Upper lobe of right lung (tissue), 1 donor: ENCODE measurements around the gene ANKRD44. TPM values are rescaled to one million over a fixed set of nuclear protein-coding genes. Genes with fewer than 3 reads are reported as not detected.

ENCODE experiments used
- ATAC-seq: fragments of 200-7000 bp; cut with Tn5 transposase; one replicate; pipeline ENCODE4 v1.9.1; 2020; ENCODE audit warnings: mild to moderate bottlenecking, moderate library complexity
- DNase-seq: peaks from one replicate; pipeline ENCODE4 v3.0.0-alpha.2; 2020
- H3K27ac ChIP-seq: fragments of 200-600 bp; one replicate; pipeline ENCODE4 v1.8.0; 2022
- H3K27me3 ChIP-seq: fragments of 200-600 bp; one replicate; pipeline ENCODE4 v1.8.0; 2022; ENCODE audit warnings: mild to moderate bottlenecking
- H3K36me3 ChIP-seq: fragments of 200-600 bp; one replicate; pipeline ENCODE4 v1.8.0; 2022
- H3K4me1 ChIP-seq: fragments of 200-600 bp; one replicate; pipeline ENCODE4 v1.8.0; 2022
- H3K4me3 ChIP-seq: fragments of 200-600 bp; one replicate; pipeline ENCODE4 v1.8.0; 2022; ENCODE audit warnings: mild to moderate bottlenecking
- H3K9me3 ChIP-seq: fragments of 200-600 bp; one replicate; pipeline ENCODE4 v1.8.0; 2022
- intact Hi-C: fragments of 100-400 bp; cut with DNase I; formaldehyde crosslinking; loops from one replicate; pipeline ENCODE4 v1.11.0; 2022
- long read RNA-seq: library from polyadenylated mRNA; unstranded; transcript quantifications from one replicate; pipeline ENCODE4 v2.0.0, GENCODE V29; 2021
- total RNA-seq: library from RNA; stranded (reverse); fragmentation: NEBNext Ultra II Directional; extraction: Animal tissue kit (Norgen Biotek cat#: 25700); gene quantifications from one replicate; pipeline ENCODE4 v1.2.1, GENCODE V29; 2021
- TF ChIP-seq, protein P1 (sequence below): fragments of 200-600 bp; IDR thresholded peaks from one replicate; pipeline ENCODE4 v1.8.0; 2022; ENCODE audit warnings: antibody characterized with exemption
- donor health status: DM: no; HTN: yes; CAD: no; lungs with severe emphysema.

Gene ANKRD44
- 51.4 TPM for total RNA-seq
- long read RNA-seq, full-length matches to known transcripts: 15 of 35 reads
- long read RNA-seq, partial matches to known transcripts: 10 of 35 reads
- long read RNA-seq, other reads (novel, unspliced or antisense): 10 of 35 reads

DNA sequence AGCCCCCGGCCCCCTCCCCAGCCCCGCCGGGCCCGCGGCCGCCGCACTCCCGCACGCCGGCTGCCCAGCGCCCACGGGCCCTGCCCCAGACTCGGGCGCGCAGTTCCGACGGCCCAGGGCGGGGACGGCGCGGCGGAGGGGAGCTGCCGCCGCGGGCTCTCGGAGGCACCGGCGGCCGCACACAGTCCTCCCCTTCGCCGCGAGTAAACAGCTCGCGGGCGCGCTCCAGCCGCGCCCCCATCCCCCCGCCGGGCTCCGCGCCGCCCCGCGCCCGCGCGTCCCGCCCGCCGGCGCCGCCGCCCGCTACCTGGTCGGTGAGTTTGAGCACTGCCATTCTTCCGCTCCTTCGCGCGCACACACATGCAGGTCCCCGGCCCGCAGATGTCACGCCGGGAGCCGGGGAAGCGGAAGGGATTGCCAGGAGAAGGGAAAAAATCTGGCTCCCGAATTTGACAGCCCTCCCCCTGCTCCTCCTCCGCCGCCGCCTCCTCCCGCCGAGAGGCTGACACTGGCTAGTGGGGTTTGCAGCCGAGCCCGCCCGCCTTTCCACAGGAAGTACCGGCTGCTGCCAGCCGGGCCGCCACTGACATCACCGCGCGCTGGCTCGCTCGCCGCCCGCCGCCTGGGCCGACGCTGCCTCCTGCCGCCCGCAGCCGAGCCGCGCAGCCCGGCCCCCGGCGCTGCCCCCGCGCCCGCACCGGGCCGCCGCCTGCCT is at the start of gene ANKRD44:
Gene ANKRD44 (minus strand): TSS at position 510 of the 715 bp plus-strand sequence. CDS start 176 bp downstream, at position 334.
- Histone ChIP-seq H3K4me3 (peak within 1 kb of the TSS; percentile 86), H3K4me1 (peaks cover 50% of the 10 kb centered on the region), H3K9me3 (no peaks in the 10 kb centered on the region), H3K27me3 (no peaks in the 10 kb centered on the region), H3K36me3 (no peaks in the 10 kb centered on the region), H3K27ac (peak within 1 kb of the TSS; percentile 91)
- TF ChIP-seq, protein P1, sequence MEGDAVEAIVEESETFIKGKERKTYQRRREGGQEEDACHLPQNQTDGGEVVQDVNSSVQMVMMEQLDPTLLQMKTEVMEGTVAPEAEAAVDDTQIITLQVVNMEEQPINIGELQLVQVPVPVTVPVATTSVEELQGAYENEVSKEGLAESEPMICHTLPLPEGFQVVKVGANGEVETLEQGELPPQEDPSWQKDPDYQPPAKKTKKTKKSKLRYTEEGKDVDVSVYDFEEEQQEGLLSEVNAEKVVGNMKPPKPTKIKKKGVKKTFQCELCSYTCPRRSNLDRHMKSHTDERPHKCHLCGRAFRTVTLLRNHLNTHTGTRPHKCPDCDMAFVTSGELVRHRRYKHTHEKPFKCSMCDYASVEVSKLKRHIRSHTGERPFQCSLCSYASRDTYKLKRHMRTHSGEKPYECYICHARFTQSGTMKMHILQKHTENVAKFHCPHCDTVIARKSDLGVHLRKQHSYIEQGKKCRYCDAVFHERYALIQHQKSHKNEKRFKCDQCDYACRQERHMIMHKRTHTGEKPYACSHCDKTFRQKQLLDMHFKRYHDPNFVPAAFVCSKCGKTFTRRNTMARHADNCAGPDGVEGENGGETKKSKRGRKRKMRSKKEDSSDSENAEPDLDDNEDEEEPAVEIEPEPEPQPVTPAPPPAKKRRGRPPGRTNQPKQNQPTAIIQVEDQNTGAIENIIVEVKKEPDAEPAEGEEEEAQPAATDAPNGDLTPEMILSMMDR: peak; percentile 31
- DNase-seq (peak; percentile 97), ATAC-seq (peak; percentile 95)
- intact Hi-C loops: no loop called here

DNA sequence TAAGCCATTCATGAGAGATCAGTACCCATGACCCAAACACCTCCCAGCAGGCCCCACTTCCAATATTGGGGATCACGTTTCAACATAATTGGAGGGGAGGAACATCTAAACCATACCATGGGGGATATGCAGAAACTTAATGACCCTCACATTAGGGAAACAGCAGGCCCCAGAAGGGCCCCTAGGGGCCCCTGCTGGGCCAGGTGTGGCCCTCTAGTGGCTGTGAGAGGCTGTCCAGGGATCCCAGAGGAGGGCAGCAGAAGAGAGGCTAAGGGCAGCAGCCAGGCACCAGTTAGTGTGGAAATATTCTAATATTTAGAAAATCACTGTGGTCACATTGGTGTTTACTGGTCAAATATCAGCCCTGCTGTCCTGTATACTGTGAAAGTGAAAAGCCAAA is 49.3 kb upstream of the ANKRD44 start:
- intact Hi-C loops: no loop called here
- H3K4me1 ChIP-seq: no peaks in the 10 kb centered on the region
- peak; percentile 29 for ATAC-seq
- H3K4me3 ChIP-seq: no peak overlapping the region
- H3K27me3 ChIP-seq: no peaks in the 10 kb centered on the region
- no peaks in the 10 kb centered on the region for H3K9me3 ChIP-seq
- no peak for DNase-seq
- no peak overlapping the region for H3K27ac ChIP-seq
- TF ChIP-seq, protein P1: peak; percentile 7
- H3K36me3 ChIP-seq: no peaks in the 10 kb centered on the region

DNA sequence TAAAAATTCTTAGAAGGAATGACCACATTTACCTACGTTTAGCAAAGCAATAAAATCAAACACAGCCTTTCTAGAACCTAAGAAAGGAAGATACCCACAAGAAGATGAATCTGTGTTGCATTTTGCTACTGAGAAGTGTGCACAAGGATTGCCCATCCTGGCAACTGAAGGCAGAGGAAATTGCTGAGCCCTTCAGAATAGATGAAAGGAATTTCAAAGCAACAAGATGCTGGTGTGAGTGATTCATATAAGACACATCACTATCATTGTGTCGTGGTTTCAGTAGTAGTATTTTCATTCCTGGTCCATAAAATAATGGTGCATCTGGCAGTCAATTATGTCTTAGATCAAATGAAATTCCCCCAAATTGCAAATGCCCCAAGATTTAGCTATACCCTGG is 48.4 kb upstream of the ANKRD44 start:
- H3K27ac ChIP-seq: no peak overlapping the region
- no peak for ATAC-seq
- intact Hi-C loops: no loop called here

DNA sequence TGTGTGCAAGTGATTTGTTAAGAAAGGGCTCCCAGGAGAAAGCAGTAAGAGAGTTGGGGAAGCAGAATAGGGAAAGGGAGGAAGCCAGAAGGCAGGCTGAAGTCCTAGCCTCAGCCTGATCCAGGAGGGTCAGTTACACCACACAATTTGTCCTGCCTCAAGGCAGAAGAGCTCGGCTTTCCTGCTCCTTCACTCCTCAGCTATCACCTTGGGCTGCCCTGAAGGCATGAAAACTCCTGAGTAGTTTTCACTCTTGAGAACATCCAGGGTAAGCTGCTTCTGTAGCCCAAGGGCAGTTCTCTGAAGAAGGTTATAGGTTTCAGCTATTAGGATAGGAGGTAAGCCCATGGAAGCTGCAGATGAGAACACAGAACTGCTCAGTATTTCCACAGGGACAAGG is 47.4 kb upstream of the ANKRD44 start:
- no peak for ATAC-seq

More for the DNA sequence above, 48.4 kb upstream of the ANKRD44 start:
- Histone ChIP-seq H3K9me3 (no peaks in the 10 kb centered on the region), H3K4me1 (no peaks in the 10 kb centered on the region), H3K4me3 (no peak overlapping the region), H3K36me3 (no peaks in the 10 kb centered on the region), H3K27me3 (no peaks in the 10 kb centered on the region)
- DNase-seq: no peak
- TF ChIP-seq, protein P1: no peak

DNA sequence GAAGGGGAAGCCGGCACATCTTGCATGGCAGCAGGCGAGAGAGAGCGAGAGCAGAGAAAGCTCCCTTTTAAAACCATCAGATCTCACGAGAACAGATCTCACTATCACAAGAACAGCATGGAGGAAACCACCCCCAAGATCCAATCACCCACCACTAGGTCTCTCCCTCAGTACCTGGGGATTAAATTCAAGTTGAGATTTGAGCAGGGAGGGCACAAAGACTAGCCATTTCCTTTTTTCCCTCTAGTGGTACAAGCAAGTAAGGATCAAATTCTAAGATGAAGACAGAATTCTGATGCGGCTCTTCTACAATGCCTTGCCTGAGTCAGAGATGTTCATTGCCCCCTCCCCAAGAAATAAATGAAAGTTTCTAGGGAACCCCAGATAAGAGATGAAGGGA is 45.6 kb upstream of the ANKRD44 start:
- Histone ChIP-seq H3K27ac (no peak overlapping the region), H3K27me3 (no peaks in the 10 kb centered on the region), H3K36me3 (no peaks in the 10 kb centered on the region), H3K4me3 (no peak overlapping the region), H3K4me1 (no peaks in the 10 kb centered on the region), H3K9me3 (no peaks in the 10 kb centered on the region)
- TF ChIP-seq, protein P1: peak; percentile 14
- intact Hi-C loops: no loop called here
- DNase-seq (no peak), ATAC-seq (no peak)

More for the DNA sequence above, 47.4 kb upstream of the ANKRD44 start:
- DNase-seq: no peak
- intact Hi-C loops: no loop called here
- H3K9me3 ChIP-seq: no peaks in the 10 kb centered on the region
- no peak overlapping the region for H3K27ac ChIP-seq
- TF ChIP-seq, protein P1: no peak
- no peaks in the 10 kb centered on the region for H3K27me3 ChIP-seq
- H3K36me3 ChIP-seq: no peaks in the 10 kb centered on the region
- H3K4me3 ChIP-seq: no peak overlapping the region
- no peaks in the 10 kb centered on the region for H3K4me1 ChIP-seq
